H54 (cell line): Measurements from ENCODE around the gene PCBD2.
"Not testable (repeated sequence)": the region's sequence is repeated elsewhere in the genome, so short reads cannot be mapped to it uniquely, and the experiment has no call there.

ENCODE experiments used
- DNase-seq: peaks from one replicate; pipeline ENCODE4 v3.0.0; 2011; ENCODE audit warnings: low spot score, mixed read lengths; ENCODE audit not compliant: insufficient read length
- FAIRE-seq: peaks from 3 replicates; lab custom pipeline; 2011; peaks lifted over from hg19 to GRCh38; lab: Jason Lieb, UNC
- POLR2A ChIP-seq: IDR thresholded peaks from 2 replicates; pipeline ENCODE4 v1.6.1; 2011; ENCODE audit warnings: low read depth, mild to moderate bottlenecking, low read length

PCBD2 gene

GRCh38 chr5:134891473-134891872, 13.5 kb upstream of the PCBD2 start:
- FAIRE-seq (no peak), DNase-seq (no peak)
- no peak for TF ChIP-seq POLR2A

GRCh38 chr5:134892282-134892681, 12.6 kb upstream of the PCBD2 start:
- DNase-seq (no peak), FAIRE-seq (no peak)
- no peak for TF ChIP-seq POLR2A

- TF ChIP-seq POLR2A, result no peak
- FAIRE-seq (no peak), DNase-seq (no peak)
These were observed 12.0 kb upstream of the PCBD2 start for GRCh38 chr5:134892926-134893325.

- FAIRE-seq (no peak), DNase-seq (no peak)
- TF ChIP-seq POLR2A, result no peak
These were observed 11.0 kb upstream of the PCBD2 start for GRCh38 chr5:134893748-134894505.

DNA sequence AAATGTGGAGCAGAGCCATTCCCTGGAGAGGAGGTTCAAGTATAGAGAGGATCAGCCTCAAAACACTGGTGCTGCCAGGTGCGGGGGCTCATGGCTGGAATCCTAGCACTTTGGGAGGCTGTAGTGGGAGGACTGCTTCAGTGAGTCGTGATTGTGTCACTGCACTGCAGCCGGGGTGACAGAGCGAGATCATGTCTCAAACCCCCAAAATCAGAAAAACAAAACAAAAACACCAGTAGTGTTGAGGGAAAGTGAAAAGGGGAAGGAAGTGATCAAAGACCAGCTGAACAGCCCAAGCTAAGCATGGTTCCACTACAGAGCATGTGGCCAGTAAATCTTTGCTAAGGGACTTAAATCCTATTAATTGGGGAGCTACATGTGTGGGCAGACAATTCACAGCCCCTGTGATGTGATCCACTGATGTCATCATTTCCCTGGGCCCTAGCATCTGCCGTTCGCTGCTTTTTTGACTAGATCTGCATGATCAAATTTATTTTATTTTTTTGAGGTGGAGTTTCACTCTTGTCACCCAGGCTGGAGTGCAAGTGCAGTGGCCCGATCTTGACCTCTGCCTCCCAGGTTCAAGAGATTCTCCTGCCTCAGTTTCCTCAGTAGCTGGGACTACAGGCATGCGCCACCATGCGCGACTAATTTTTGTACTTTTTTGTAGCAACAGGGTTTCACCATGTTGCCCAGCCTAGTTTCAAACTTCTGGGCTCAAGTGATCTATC, 2.7 kb upstream of the PCBD2 start:
- TF ChIP-seq POLR2A, result no peak
- FAIRE-seq, result no peak
- DNase-seq, result no peak

GRCh38 chr5:134905246-134905996, 490 bp downstream of the PCBD2 start:
- DNase-seq (peak; percentile 43), FAIRE-seq (no peak)
- TF ChIP-seq POLR2A, result no peak

GRCh38 chr5:134906811-134907210, 1.9 kb downstream of the PCBD2 start:
- no peak for TF ChIP-seq POLR2A
- DNase-seq (no peak), FAIRE-seq (no peak)

DNA sequence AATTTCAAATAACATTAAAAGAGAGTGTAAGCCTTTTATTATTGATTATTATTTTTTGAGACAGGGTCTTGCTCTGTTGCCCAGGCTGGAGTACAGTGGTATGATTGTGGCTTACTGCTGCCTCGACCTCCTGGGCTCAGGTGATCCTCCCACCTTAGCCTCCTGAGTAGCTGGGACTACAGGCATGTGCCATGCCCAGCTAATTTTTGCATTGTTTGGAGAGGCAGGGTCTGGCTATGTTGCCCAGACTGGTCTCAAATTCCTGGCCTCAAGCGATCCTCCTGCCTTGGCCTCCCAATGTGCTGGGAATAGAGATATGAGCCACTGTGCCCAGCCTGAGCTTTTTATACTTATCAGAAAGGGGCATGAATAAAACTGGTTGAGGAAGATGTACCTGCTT, 5.8 kb downstream of the PCBD2 start:
- FAIRE-seq, result not testable (repeated sequence)

GRCh38 chr5:134911285-134912206, 6.6 kb downstream of the PCBD2 start:
- DNase-seq (no peak), FAIRE-seq (no peak)
- no peak for TF ChIP-seq POLR2A

More for the DNA sequence above, 5.8 kb downstream of the PCBD2 start:
- not testable (repeated sequence) for DNase-seq

GRCh38 chr5:134913254-134913653, 8.3 kb downstream of the PCBD2 start:
- DNase-seq (no peak), FAIRE-seq (no peak)

DNA sequence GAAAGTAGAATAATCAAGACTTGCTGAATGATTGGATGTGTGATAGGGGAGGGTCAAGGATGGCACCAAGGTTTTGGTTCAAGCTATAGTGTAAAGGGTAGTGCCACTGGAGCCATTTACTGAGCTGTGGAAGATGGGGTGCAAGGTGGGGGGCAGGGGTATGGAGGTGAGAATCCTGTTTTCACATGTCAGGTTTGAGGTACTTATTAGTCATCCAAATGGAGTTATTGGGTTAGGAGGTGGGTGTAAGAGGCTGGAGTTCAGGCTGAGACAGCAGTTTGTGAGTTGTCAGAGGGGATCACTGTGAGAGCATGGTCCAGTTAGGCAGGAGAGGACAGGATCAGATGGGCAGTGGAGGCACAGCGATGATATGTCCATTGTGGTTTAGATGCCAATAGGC, 8.9 kb downstream of the PCBD2 start:
- no peak for TF ChIP-seq POLR2A
- FAIRE-seq, result no peak
- DNase-seq, result no peak

More at GRCh38 chr5:134913254-134913653, 8.3 kb downstream of the PCBD2 start:
- no peak for TF ChIP-seq POLR2A

DNA sequence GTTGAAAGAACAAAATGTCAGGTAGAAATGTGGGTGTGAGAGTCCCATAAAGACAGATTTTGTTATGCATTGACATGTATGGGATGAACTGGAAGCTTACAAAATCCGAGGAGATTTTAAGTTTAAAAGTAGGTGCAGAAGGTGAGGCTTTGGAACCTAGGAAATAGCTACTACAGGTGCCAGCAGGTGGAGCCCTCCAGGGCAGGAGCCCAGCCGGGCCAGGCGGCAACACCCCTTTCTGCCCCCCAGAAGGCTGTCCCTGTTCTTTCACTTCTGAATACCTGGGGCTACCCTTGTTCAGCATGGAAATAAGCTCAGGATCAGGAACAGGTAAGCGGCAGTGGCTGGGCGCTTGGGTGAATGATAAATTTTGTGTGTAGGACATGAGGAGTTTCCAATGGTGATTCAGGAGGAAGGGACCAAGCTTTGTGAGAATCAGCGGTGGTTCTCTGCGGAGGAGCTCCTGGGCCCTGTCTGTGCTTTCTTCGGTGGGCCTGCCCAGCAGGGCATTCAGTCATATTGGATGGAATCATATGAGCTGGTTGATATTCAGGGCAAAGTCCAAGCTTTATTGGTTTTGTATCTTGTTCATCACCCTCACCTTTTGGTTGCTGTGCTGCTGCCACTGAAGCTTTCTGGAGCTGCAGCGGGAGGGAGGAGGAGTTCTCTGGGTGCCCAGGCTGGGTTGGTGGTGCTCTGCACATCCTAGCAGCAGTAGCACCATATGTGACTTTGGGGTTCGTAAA, 12.3 kb downstream of the PCBD2 start:
- no peak for TF ChIP-seq POLR2A
- DNase-seq, result no peak
- FAIRE-seq, result no peak

DNA sequence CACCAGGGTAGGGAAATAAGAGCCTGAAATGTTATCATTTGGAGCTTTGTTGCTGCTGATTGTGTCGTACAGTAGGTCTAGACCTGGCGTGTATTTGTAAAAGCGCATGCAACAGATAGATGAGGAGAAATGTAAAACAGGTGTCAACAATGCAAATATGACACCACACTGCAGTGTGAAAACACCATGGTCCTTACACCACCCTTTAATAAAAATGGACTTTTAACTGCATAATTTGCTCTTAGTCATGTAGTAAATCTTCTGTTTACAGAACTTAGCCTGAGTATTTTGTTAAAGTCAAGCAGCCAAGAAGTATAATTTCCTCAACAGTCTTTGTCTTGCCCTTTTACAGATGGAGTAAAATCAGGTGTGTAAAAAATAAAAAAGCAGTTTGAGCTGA, 13.9 kb downstream of the PCBD2 start:
- TF ChIP-seq POLR2A, result no peak
- FAIRE-seq, result no peak
- no peak for DNase-seq
